Esophagus squamous epithelium (tissue), 4 donors: ENCODE data around the gene FRMD4A.

Source experiments
- CTCF ChIP-seq, 6 experiments: fragments of 450-650 bp in 4 of 6; fragments of 200-600 bp in 2 of 6; sonication (generic) in 2 of 6; IDR thresholded peaks; one replicate each; pipeline ENCODE4 v1.5.1; 2016 to 2019; ENCODE audit warnings: antibody characterized with exemption in 6 of 6, mild to moderate bottlenecking in 4 of 6, moderate library complexity in 4 of 6
- POLR2A ChIP-seq, 4 donors: fragments of 450-650 bp; IDR thresholded peaks; one replicate each; pipeline ENCODE4 v1.6.1; 2017; ENCODE audit warnings: antibody characterized with exemption in 4 of 4, mild to moderate bottlenecking in 4 of 4, moderate library complexity in 3 of 4

- TF ChIP-seq CTCF (IDR thresholded peaks at IDR 0.05), result no peak
- TF ChIP-seq POLR2A (IDR thresholded peaks at IDR 0.05), result no peak
Measured at GRCh38 chr10:14120812-14121211, 209.9 kb downstream of the FRMD4A start.
